ENCODE measurements around the gene SEC31A. TPM values are rescaled to one million over a fixed set of nuclear protein-coding genes. Genes with fewer than 3 reads are reported as not detected.
"Not testable (repeated sequence)": the region's sequence is repeated elsewhere in the genome, so short reads cannot be mapped to it uniquely, and the experiment has no call there.

The SEC31A gene
- total and polyA plus RNA-seq, 7 donors: 67.9 to 197 (median 121) TPM

GRCh38 chr4:82818664-82819662, 72.0 kb downstream of the SEC31A start:
- DNase-seq: no peak
- Histone ChIP-seq H3K4me3 (no peak overlapping the region), H3K9me3 (no peaks in the 10 kb centered on the region), H3K27me3 (no peaks in the 10 kb centered on the region), H3K27ac (no peak overlapping the region), H3K4me1 (no peaks in the 10 kb centered on the region), H3K36me3 (peaks cover 14 to 75% (median 47%) of the 10 kb centered on the region in 4 donors)
- WGBS, 2 donors: 91 to 97% methylated on average over 2 of the region's 2 CpGs
- intact Hi-C loops (cut with DNase I): no loop called here
- no peak for TF ChIP-seq EP300 (IDR thresholded peaks at IDR 0.05)
- TF ChIP-seq CTCF (IDR thresholded peaks at IDR 0.05): no peak
- TF ChIP-seq POLR2A (IDR thresholded peaks at IDR 0.05): no peak
- TF ChIP-seq POLR2AphosphoS5 (IDR thresholded peaks at IDR 0.05): no peak

GRCh38 chr4:82816874-82817273, 74.1 kb downstream of the SEC31A start:
- H3K4me3 ChIP-seq; H3K27ac ChIP-seq; intact Hi-C loops (cut with DNase I); H3K27me3 ChIP-seq; DNase-seq; H3K9me3 ChIP-seq; H3K4me1 ChIP-seq: not testable (repeated sequence)
- peaks cover 10 to 54% (median 27%) of the 10 kb centered on the region in 4 donors for H3K36me3 ChIP-seq
- WGBS, 2 donors: 98% methylated on average over 6 of the region's 6 CpGs

GRCh38 chr4:82814034-82814433, 76.9 kb downstream of the SEC31A start:
- no peak overlapping the region for H3K27ac ChIP-seq
- no peaks in the 10 kb centered on the region for H3K9me3 ChIP-seq
- intact Hi-C loops (cut with DNase I): no loop called here
- H3K4me3 ChIP-seq: no peak overlapping the region
- DNase-seq: no peak
- WGBS, 2 donors: 85 to 93% methylated on average over 1 of the region's 1 CpG
- no peaks in the 10 kb centered on the region for H3K27me3 ChIP-seq
- TF ChIP-seq CTCF (IDR thresholded peaks at IDR 0.05): no peak
- no peak for TF ChIP-seq EP300 (IDR thresholded peaks at IDR 0.05)
- no peak for TF ChIP-seq POLR2A (IDR thresholded peaks at IDR 0.05)
- TF ChIP-seq POLR2AphosphoS5 (IDR thresholded peaks at IDR 0.05): no peak
- H3K36me3 ChIP-seq: peaks cover 0 to 26% (median 12%) of the 10 kb centered on the region in 4 donors
- peaks cover 0 to 11% (median 8%) of the 10 kb centered on the region in 4 donors for H3K4me1 ChIP-seq

- Histone ChIP-seq H3K27me3 (no peaks in the 10 kb centered on the region), H3K4me1 (peaks cover 0 to 11% (median 8%) of the 10 kb centered on the region in 4 donors), H3K27ac (peak overlapping the region in 3 of 4 donors; percentile 39 to 65 (median 48)), H3K36me3 (peaks cover 0 to 4% (median 0%) of the 10 kb centered on the region in 4 donors), H3K4me3 (no peak overlapping the region), H3K9me3 (no peaks in the 10 kb centered on the region)
- intact Hi-C loops (cut with DNase I): no loop called here
- 37 to 46% methylated on average over 6 of the region's 6 CpGs for WGBS, 2 donors
- no peak for TF ChIP-seq POLR2A (IDR thresholded peaks at IDR 0.05)
- no peak for TF ChIP-seq EP300 (IDR thresholded peaks at IDR 0.05)
- no peak for TF ChIP-seq POLR2AphosphoS5 (IDR thresholded peaks at IDR 0.05)
- no peak for TF ChIP-seq CTCF (IDR thresholded peaks at IDR 0.05)
- no peak for DNase-seq
Measured at GRCh38 chr4:82811838-82812341, 79.1 kb downstream of the SEC31A start.

- no peak overlapping the region for H3K4me3 ChIP-seq
- intact Hi-C loops (cut with DNase I): no loop called here
- TF ChIP-seq POLR2A (IDR thresholded peaks at IDR 0.05) (no peak), CTCF (IDR thresholded peaks at IDR 0.05) (no peak), EP300 (IDR thresholded peaks at IDR 0.05) (no peak), POLR2AphosphoS5 (IDR thresholded peaks at IDR 0.05) (no peak)
- no peaks in the 10 kb centered on the region for H3K36me3 ChIP-seq
- H3K27ac ChIP-seq: peak overlapping the region in 1 of 4 donors; percentile 48
- H3K27me3 ChIP-seq: no peaks in the 10 kb centered on the region
- no peaks in the 10 kb centered on the region for H3K9me3 ChIP-seq
- DNase-seq: no peak
- H3K4me1 ChIP-seq: peaks cover 0 to 11% (median 8%) of the 10 kb centered on the region in 4 donors
- 69 to 100% methylated on average over 1 of the region's 1 CpG for WGBS, 2 donors
Measured at GRCh38 chr4:82811392-82811791, 79.6 kb downstream of the SEC31A start.

All from sigmoid colon (tissue), 7 donors.